Activated CD8-positive, alpha-beta T cell treated with anti-CD3 and anti-CD28 coated beads for 36 hours (primary cell): ENCODE results near the gene GRXCR2. TPM values are rescaled to one million over a fixed set of nuclear protein-coding genes. Genes with fewer than 3 reads are reported as not detected.

Source experiments
- ATAC-seq: fragments of 200-7000 bp; cut with Tn5 transposase; one replicate; pipeline ENCODE4 v1.10.0; 2021; ENCODE audit warnings: mild to moderate bottlenecking, moderate library complexity
- CTCF ChIA-PET: fragments of 350-600 bp; sonication (Branson Sonifier 250); formaldehyde crosslinking; loops from one replicate; lab custom pipeline; 2021; ENCODE audit warnings: antibody characterized with exemption; lab: Charles Lee
- POLR2A ChIA-PET: fragments of 350-600 bp; sonication (Branson Sonifier 250); formaldehyde crosslinking; loops from one replicate; lab custom pipeline; 2021; ENCODE audit warnings: antibody characterized with exemption; lab: Charles Lee
- DNase-seq: peaks from one replicate; pipeline ENCODE4 v3.0.0-alpha.2; 2020
- H3K27ac Mint-ChIP-seq: one replicate; pipeline ENCODE4 v1.8.0; 2021; ENCODE audit warnings: mild to moderate bottlenecking, mixed read lengths
- H3K27me3 Mint-ChIP-seq: one replicate; pipeline ENCODE4 v1.8.0; 2021; ENCODE audit warnings: mixed read lengths
- H3K36me3 Mint-ChIP-seq: one replicate; pipeline ENCODE4 v1.8.0; 2021; ENCODE audit warnings: low read depth, mixed read lengths
- H3K4me1 Mint-ChIP-seq: one replicate; pipeline ENCODE4 v1.8.0; 2021; ENCODE audit warnings: low read depth, mixed read lengths
- H3K4me3 Mint-ChIP-seq: one replicate; pipeline ENCODE4 v1.8.0; 2021; ENCODE audit warnings: mild to moderate bottlenecking, moderate library complexity, mixed read lengths
- H3K9me3 Mint-ChIP-seq: one replicate; pipeline ENCODE4 v1.8.0; 2021; ENCODE audit warnings: mixed read lengths
- intact Hi-C: fragments of 100-400 bp; cut with micrococcal nuclease; formaldehyde crosslinking; loops from one replicate; pipeline ENCODE4 v1.10.0; 2022
- total RNA-seq, 2 experiments: library from RNA; stranded (reverse); gene quantifications; one replicate each; pipeline ENCODE4 v1.2.3, GENCODE V29; 2021
- TF ChIP-seq, protein P1 (sequence below): fragments of 200-600 bp; IDR thresholded peaks from one replicate; pipeline ENCODE4 v1.8.0; 2022; ENCODE audit warnings: antibody characterized with exemption, mild to moderate bottlenecking

Gene GRXCR2
- total RNA-seq, 2 experiments from 2014 or later: not detected

DNA sequence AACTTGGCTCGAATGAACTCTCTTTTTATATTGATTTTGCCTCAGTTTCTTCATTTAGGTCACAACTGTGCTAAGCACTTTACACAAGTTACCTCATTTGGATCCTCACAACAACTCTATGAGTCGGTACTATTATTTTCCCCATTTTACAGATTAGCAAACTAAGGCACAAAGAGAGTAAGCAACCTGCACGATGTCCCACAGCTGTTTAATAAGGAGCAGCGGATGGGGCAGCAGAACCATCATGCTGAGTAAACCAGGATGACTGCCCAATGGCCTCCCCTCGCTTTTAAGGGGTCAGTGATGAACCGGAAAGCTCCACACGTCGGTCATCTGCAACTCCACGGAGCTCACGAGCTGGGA, 38.3 kb downstream of the GRXCR2 start:
- no peaks in the 10 kb centered on the region for H3K4me1 Mint-ChIP-seq
- no peak for DNase-seq
- H3K36me3 Mint-ChIP-seq: no peaks in the 10 kb centered on the region
- intact Hi-C loops: no loop called here
- peaks cover 27% of the 10 kb centered on the region for H3K27me3 Mint-ChIP-seq
- H3K27ac Mint-ChIP-seq: no peak overlapping the region
- ATAC-seq: no peak
- ChIA-PET CTCF (interaction anchor here (0.6 to 2.7 kb wide), 3 partner anchors 9 to 196 kb away, joined by 3 to 26 read pairs (median 4); no protein-coding TSS in a partner anchor), POLR2A (no interaction called here)
- H3K9me3 Mint-ChIP-seq: no peaks in the 10 kb centered on the region
- H3K4me3 Mint-ChIP-seq: peak overlapping the region; percentile 11
- TF ChIP-seq, protein P1, sequence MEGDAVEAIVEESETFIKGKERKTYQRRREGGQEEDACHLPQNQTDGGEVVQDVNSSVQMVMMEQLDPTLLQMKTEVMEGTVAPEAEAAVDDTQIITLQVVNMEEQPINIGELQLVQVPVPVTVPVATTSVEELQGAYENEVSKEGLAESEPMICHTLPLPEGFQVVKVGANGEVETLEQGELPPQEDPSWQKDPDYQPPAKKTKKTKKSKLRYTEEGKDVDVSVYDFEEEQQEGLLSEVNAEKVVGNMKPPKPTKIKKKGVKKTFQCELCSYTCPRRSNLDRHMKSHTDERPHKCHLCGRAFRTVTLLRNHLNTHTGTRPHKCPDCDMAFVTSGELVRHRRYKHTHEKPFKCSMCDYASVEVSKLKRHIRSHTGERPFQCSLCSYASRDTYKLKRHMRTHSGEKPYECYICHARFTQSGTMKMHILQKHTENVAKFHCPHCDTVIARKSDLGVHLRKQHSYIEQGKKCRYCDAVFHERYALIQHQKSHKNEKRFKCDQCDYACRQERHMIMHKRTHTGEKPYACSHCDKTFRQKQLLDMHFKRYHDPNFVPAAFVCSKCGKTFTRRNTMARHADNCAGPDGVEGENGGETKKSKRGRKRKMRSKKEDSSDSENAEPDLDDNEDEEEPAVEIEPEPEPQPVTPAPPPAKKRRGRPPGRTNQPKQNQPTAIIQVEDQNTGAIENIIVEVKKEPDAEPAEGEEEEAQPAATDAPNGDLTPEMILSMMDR: no peak

DNA sequence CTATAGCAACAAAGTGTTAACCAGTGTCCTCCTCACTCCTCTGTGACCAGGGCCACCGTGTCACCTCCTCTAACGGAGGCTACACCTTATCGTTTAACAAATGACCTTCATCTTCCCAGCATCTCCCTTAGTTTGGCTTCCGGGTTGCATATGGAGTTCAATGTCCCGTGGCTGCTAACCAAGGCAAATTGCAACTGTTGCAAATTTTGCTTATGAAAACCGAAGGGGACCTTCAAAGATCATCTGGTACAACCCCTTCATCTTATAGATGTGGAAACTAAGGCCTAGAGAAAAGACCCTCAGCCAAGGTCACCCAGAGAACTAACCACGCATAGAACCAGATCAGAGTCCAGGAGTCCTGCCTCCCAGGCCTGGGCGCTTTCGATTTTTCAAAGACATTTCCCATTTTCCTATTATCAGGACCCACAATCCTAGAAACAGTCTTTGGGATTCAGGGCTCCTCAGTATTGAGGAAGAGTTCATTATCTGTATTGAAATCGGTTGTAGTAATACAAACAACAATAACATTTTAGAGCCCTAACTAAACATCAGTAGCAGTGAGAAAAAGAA, 39.1 kb downstream of the GRXCR2 start:
- no peaks in the 10 kb centered on the region for H3K9me3 Mint-ChIP-seq
- no peaks in the 10 kb centered on the region for H3K4me1 Mint-ChIP-seq
- DNase-seq: no peak
- H3K36me3 Mint-ChIP-seq: no peaks in the 10 kb centered on the region
- peak overlapping the region; percentile 16 for H3K4me3 Mint-ChIP-seq
- TF ChIP-seq, protein P1: no peak
- no peak for ATAC-seq
- H3K27me3 Mint-ChIP-seq: peaks cover 27% of the 10 kb centered on the region
- no peak overlapping the region for H3K27ac Mint-ChIP-seq
- POLR2A ChIA-PET: no interaction called here
- intact Hi-C loops: no loop called here
- CTCF ChIA-PET: interaction anchor here (1.6 to 2.7 kb wide), 2 partner anchors 8 to 11 kb away, joined by 3 to 26 read pairs; no protein-coding TSS in a partner anchor

DNA sequence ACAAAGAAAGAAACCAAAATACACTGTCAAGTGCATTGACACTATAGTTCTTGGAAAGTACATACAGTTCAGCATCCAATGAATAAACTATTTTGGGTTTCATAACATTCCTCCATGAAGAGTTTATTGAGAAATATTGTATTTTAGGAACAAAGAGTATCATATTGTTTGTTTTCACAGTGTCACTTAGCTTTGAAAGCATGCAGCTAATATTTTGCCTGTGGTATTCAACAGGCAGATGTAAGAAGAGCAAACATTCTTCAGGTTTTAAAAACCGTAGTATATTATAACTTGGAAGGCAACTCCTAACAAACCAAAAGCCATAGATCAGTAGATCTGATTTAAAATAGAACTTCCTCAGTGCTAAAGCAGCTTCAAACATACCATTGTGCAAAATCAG, 42.2 kb downstream of the GRXCR2 start:
- no peak for DNase-seq

DNA sequence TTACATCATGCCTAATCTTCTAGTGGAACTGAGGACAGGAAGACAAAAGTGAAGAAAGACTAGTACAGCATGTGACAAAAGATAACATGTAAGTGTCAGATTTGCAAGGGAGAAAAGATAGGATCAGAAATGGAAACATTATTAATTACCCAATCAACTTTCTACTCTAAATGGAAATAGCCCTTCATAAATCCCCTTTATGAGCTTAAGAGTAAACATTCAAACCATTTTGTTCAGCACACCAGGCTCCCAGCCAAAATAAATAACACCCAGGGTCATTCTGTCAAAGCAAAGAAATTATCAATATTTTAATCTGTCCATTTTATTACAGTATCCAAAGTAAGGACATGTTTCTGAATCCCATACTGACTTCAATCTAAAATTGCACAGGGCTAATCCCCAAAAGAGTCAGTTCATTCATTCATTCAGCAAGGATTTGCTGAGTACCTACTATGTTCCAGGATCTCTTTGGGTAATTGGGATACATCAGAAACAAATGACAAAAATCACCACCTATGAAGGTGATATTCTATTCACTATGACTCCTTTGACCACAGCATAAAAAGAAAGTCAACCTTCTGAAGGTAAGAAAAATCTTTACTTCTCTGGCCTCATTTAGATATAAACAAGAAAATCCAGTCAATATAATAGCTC, 43.0 kb downstream of the GRXCR2 start:
- DNase-seq (no peak), ATAC-seq (no peak)
- ChIA-PET POLR2A (no interaction called here), CTCF (no interaction called here)
- no peaks in the 10 kb centered on the region for H3K9me3 Mint-ChIP-seq
- H3K27me3 Mint-ChIP-seq: peaks cover 15% of the 10 kb centered on the region
- no peak overlapping the region for H3K4me3 Mint-ChIP-seq
- TF ChIP-seq, protein P1: no peak
- intact Hi-C loops: loop anchor here (5.0 to 10.0 kb wide), 2 partner anchors 148 to 1625 kb away; no protein-coding TSS in a partner anchor
- no peak overlapping the region for H3K27ac Mint-ChIP-seq
- H3K4me1 Mint-ChIP-seq: no peaks in the 10 kb centered on the region
- H3K36me3 Mint-ChIP-seq: no peaks in the 10 kb centered on the region

More for the DNA sequence above, 42.2 kb downstream of the GRXCR2 start:
- ChIA-PET CTCF (no interaction called here), POLR2A (no interaction called here)
- H3K9me3 Mint-ChIP-seq: no peaks in the 10 kb centered on the region
- TF ChIP-seq, protein P1: no peak
- no peaks in the 10 kb centered on the region for H3K36me3 Mint-ChIP-seq
- no peak overlapping the region for H3K4me3 Mint-ChIP-seq
- intact Hi-C loops: no loop called here
- H3K27ac Mint-ChIP-seq: no peak overlapping the region
- H3K4me1 Mint-ChIP-seq: no peaks in the 10 kb centered on the region
- H3K27me3 Mint-ChIP-seq: peaks cover 15% of the 10 kb centered on the region
- no peak for ATAC-seq
